Measurements from ENCODE around the gene ITGAX. TPM values are rescaled to one million over a fixed set of nuclear protein-coding genes. Genes with fewer than 3 reads are reported as not detected.
"Not testable (repeated sequence)": the region's sequence is repeated elsewhere in the genome, so short reads cannot be mapped to it uniquely, and the experiment has no call there.

The ITGAX gene
- total RNA-seq, 2 experiments from 2014 or later: 22.7 to 25.0 TPM

DNA sequence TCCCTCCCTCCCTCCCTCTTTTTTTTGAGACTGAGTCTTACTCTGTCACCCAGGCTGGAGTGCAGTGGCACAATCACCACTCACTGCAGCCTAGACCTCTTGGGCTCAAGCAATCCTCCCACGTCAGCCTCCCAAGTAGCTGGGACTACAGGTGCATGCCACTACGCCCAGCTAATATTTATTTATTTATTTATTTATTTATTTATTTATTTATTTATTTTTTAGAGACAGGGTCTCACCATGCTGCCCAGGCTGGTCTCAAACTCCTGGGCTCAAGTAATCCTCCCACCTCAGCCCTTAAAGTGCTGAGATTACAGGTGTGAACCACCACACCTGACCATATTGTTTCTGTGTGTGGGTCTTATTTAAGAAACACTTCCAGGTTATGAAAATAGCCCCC lies 62.1 kb downstream of the ITGAX start:
- H3K27me3 Mint-ChIP-seq (ENCODE audit: low read depth); CTCF ChIA-PET; ATAC-seq; H3K27ac Mint-ChIP-seq; H3K4me3 Mint-ChIP-seq; H3K9me3 Mint-ChIP-seq (ENCODE audit: insufficient read depth); POLR2A ChIA-PET; DNase-seq: not testable (repeated sequence)
- H3K36me3 Mint-ChIP-seq (ENCODE audit: low read depth): peaks cover 17% of the 10 kb centered on the region
- peaks cover 81% of the 10 kb centered on the region for H3K4me1 Mint-ChIP-seq (ENCODE audit: low read depth)

- H3K4me1 Mint-ChIP-seq (ENCODE audit: low read depth): peaks cover 86% of the 10 kb centered on the region
- H3K4me3 Mint-ChIP-seq: no peak overlapping the region
- ChIA-PET CTCF (interaction anchor here (0.9 kb wide), 1 partner anchor 35 kb away, joined by 4 read pairs; no protein-coding TSS in a partner anchor), POLR2A (interaction anchor here (0.6 kb wide), 1 partner anchor 40 kb away, joined by 3 read pairs; no protein-coding TSS in a partner anchor)
- ATAC-seq: no peak
- no peaks in the 10 kb centered on the region for H3K27me3 Mint-ChIP-seq (ENCODE audit: low read depth)
- H3K27ac Mint-ChIP-seq: peak overlapping the region; percentile 14
- peaks cover 3% of the 10 kb centered on the region for H3K9me3 Mint-ChIP-seq (ENCODE audit: insufficient read depth)
- H3K36me3 Mint-ChIP-seq (ENCODE audit: low read depth): peaks cover 17% of the 10 kb centered on the region
- no peak for DNase-seq
These were observed 62.9 kb downstream of the ITGAX start for GRCh38 chr16:31417916-31418315.

- peak; percentile 57 for ATAC-seq
- H3K4me3 Mint-ChIP-seq: peak overlapping the region; percentile 40
- POLR2A ChIA-PET: interaction anchor here (0.7 kb wide), 1 partner anchor 9 kb away, joined by 3 read pairs; the partner anchor contains the start of gene COX6A2
- CTCF ChIA-PET: interaction anchor here (0.6 to 1.5 kb wide), 6 partner anchors 36 to 276 kb away, joined by 3 to 6 read pairs (median 4); no protein-coding TSS in a partner anchor
- peak overlapping the region; percentile 81 for H3K27ac Mint-ChIP-seq
- peaks cover 87% of the 10 kb centered on the region for H3K4me1 Mint-ChIP-seq (ENCODE audit: low read depth)
- H3K27me3 Mint-ChIP-seq (ENCODE audit: low read depth): peaks cover 2% of the 10 kb centered on the region
- H3K36me3 Mint-ChIP-seq (ENCODE audit: low read depth): peaks cover 19% of the 10 kb centered on the region
- peak; percentile 65 for DNase-seq
- peaks cover 3% of the 10 kb centered on the region for H3K9me3 Mint-ChIP-seq (ENCODE audit: insufficient read depth)
These were observed 65.1 kb downstream of the ITGAX start for GRCh38 chr16:31420037-31420436.

- POLR2A ChIA-PET: interaction anchor here (0.6 to 2.8 kb wide), 6 partner anchors 9 to 241 kb away, joined by 3 to 10 read pairs (median 4); partner anchors contain the start of genes ARMC5, FUS and ZNF843
- Mint-ChIP-seq H3K27ac (peak overlapping the region; percentile 94), H3K4me1 (ENCODE audit: low read depth) (peaks cover 77% of the 10 kb centered on the region), H3K4me3 (peak overlapping the region; percentile 60), H3K9me3 (ENCODE audit: insufficient read depth) (peaks cover 3% of the 10 kb centered on the region), H3K27me3 (ENCODE audit: low read depth) (peaks cover 10% of the 10 kb centered on the region), H3K36me3 (ENCODE audit: low read depth) (peaks cover 15% of the 10 kb centered on the region)
- DNase-seq (peak; percentile 89), ATAC-seq (peak; percentile 87)
- CTCF ChIA-PET: interaction anchor here (1.1 to 2.7 kb wide), 6 partner anchors 9 to 39 kb away, joined by 3 to 11 read pairs (median 6); partner anchors contain the start of gene ZNF843
These were observed 66.6 kb downstream of the ITGAX start for GRCh38 chr16:31421587-31421986.

- H3K4me1 Mint-ChIP-seq (ENCODE audit: low read depth): peaks cover 68% of the 10 kb centered on the region
- H3K4me3 Mint-ChIP-seq: peak overlapping the region; percentile 2
- H3K36me3 Mint-ChIP-seq (ENCODE audit: low read depth): peaks cover 9% of the 10 kb centered on the region
- peak overlapping the region; percentile 72 for H3K27ac Mint-ChIP-seq
- CTCF ChIA-PET: interaction anchor here (0.8 to 2.7 kb wide), 7 partner anchors 11 to 41 kb away, joined by 3 to 11 read pairs (median 5); partner anchors contain the start of genes ARMC5 and ZNF843
- DNase-seq (peak; percentile 45), ATAC-seq (no peak)
- no peaks in the 10 kb centered on the region for H3K9me3 Mint-ChIP-seq (ENCODE audit: insufficient read depth)
- POLR2A ChIA-PET: interaction anchor here (0.7 to 2.8 kb wide), 3 partner anchors 8 to 236 kb away, joined by 3 to 10 read pairs (median 3); partner anchors contain the start of gene ARMC5
- peaks cover 10% of the 10 kb centered on the region for H3K27me3 Mint-ChIP-seq (ENCODE audit: low read depth)
These were observed 68.3 kb downstream of the ITGAX start for GRCh38 chr16:31423241-31423640.

DNA sequence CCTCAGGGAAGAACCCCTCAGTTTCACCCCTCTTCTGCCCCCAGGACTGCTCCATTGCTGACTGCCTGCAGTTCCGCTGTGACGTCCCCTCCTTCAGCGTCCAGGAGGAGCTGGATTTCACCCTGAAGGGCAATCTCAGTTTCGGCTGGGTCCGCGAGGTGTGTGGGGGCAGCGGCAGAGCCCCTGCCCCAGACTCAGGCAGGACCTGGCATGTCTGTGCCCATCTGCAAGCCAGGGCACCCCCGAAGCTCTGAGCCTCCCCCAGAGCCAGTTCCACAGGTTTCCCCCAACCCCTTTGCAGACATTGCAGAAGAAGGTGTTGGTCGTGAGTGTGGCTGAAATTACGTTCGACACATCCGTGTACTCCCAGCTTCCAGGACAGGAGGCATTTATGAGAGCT lies 68.8 kb downstream of the ITGAX start:
- Mint-ChIP-seq H3K36me3 (ENCODE audit: low read depth) (peaks cover 6% of the 10 kb centered on the region), H3K27me3 (ENCODE audit: low read depth) (peaks cover 10% of the 10 kb centered on the region), H3K27ac (peak overlapping the region; percentile 72), H3K9me3 (ENCODE audit: insufficient read depth) (no peaks in the 10 kb centered on the region), H3K4me1 (ENCODE audit: low read depth) (peaks cover 69% of the 10 kb centered on the region), H3K4me3 (no peak overlapping the region)
- ChIA-PET CTCF (no interaction called here), POLR2A (interaction anchor here (1.3 kb wide), 1 partner anchor 9 kb away, joined by 3 read pairs; no protein-coding TSS in a partner anchor)
- ATAC-seq (no peak), DNase-seq (no peak)

- DNase-seq (peak; percentile 62), ATAC-seq (peak; percentile 35)
- no peak overlapping the region for H3K27ac Mint-ChIP-seq
- no peaks in the 10 kb centered on the region for H3K9me3 Mint-ChIP-seq (ENCODE audit: insufficient read depth)
- ChIA-PET CTCF (interaction anchor here (1.1 to 3.1 kb wide), 2 partner anchors 28 to 45 kb away, joined by 4 to 11 read pairs; no protein-coding TSS in a partner anchor), POLR2A (no interaction called here)
- H3K36me3 Mint-ChIP-seq (ENCODE audit: low read depth): peaks cover 3% of the 10 kb centered on the region
- H3K4me3 Mint-ChIP-seq: no peak overlapping the region
- H3K4me1 Mint-ChIP-seq (ENCODE audit: low read depth): peaks cover 59% of the 10 kb centered on the region
- H3K27me3 Mint-ChIP-seq (ENCODE audit: low read depth): peaks cover 10% of the 10 kb centered on the region
These were observed 72.7 kb downstream of the ITGAX start for GRCh38 chr16:31427441-31428278.

GRCh38 chr16:31428279-31428597 lies 73.3 kb downstream of the ITGAX start, which contains the start of gene COX6A2:
TSS of gene COX6A2 (minus strand) at chr16:31428360. CDS start at chr16:31428325, 35 bp downstream.
- ATAC-seq (no peak), DNase-seq (no peak)
- H3K27ac Mint-ChIP-seq: no peak within 1 kb of the TSS
- CTCF ChIA-PET: interaction anchor here (1.2 to 3.1 kb wide), 2 partner anchors 28 to 46 kb away, joined by 6 to 11 read pairs; no protein-coding TSS in a partner anchor
- H3K36me3 Mint-ChIP-seq (ENCODE audit: low read depth): peaks cover 3% of the 10 kb centered on the region
- POLR2A ChIA-PET: interaction anchor here (1.2 kb wide), 1 partner anchor 9 kb away, joined by 3 read pairs; no protein-coding TSS in a partner anchor
- peaks cover 53% of the 10 kb centered on the region for H3K4me1 Mint-ChIP-seq (ENCODE audit: low read depth)
- H3K27me3 Mint-ChIP-seq (ENCODE audit: low read depth): peaks cover 10% of the 10 kb centered on the region
- H3K4me3 Mint-ChIP-seq: no peak within 1 kb of the TSS
- no peaks in the 10 kb centered on the region for H3K9me3 Mint-ChIP-seq (ENCODE audit: insufficient read depth)

DNA sequence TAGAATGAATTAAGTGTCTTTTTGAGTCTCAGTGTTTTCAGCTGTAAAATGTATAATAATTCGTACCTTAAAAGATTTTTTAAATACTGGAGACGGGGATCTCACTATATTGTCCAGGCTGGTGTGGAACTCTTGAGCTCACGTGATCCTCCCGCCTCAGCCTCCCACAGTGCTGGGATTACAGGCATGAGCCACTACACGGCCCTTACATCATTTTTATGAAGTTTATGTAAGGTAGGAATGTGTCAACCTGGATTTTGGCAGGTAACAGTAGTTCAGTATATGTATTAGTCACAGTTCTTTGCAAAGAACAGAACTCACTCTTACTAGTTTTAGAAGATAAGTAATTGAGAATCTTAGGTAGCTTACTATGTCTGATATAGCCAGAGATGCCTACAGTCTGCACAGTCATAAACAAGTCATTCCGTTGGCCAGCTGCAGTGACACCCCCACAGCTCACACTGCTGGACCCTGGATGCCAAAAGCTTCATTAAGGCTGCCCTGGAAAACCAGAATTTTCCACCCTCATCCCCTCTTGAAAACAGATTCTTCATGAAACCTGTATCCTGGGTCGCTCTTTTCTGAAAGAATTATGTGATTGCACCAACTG lies 73.8 kb downstream of the ITGAX start:
- ATAC-seq: no peak
- no peaks in the 10 kb centered on the region for H3K9me3 Mint-ChIP-seq (ENCODE audit: insufficient read depth)
- ChIA-PET POLR2A (interaction anchor here (1.2 kb wide), 1 partner anchor 9 kb away, joined by 3 read pairs; no protein-coding TSS in a partner anchor), CTCF (interaction anchor here (1.2 to 3.1 kb wide), 3 partner anchors 27 to 228 kb away, joined by 3 to 11 read pairs (median 6); no protein-coding TSS in a partner anchor)
- H3K36me3 Mint-ChIP-seq (ENCODE audit: low read depth): peaks cover 3% of the 10 kb centered on the region
- H3K27me3 Mint-ChIP-seq (ENCODE audit: low read depth): peaks cover 10% of the 10 kb centered on the region
- no peak overlapping the region for H3K4me3 Mint-ChIP-seq
- DNase-seq: no peak
- H3K4me1 Mint-ChIP-seq (ENCODE audit: low read depth): peaks cover 48% of the 10 kb centered on the region
- H3K27ac Mint-ChIP-seq: no peak overlapping the region

DNA sequence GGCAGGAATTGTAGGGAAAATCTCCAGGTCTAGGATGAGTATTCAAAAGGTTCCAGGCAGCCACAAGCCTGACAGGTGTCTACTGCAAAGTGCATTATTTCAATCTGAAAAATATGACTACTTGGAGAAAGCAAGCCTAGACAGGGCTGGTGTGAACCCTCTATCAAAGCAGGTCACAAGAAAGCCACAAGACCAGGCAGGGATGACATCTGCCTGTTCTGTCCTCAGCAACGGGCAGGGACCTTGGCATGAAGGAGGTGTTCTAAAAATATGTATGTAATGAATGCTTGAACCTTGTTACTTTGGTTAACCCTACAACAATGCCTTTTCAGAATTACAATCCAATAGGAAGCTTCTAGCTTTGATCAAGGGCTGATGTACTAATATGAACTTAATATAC lies 74.3 kb downstream of the ITGAX start:
- no peak overlapping the region for H3K4me3 Mint-ChIP-seq
- ATAC-seq (no peak), DNase-seq (no peak)
- ChIA-PET CTCF (interaction anchor here (1.0 to 3.1 kb wide), 4 partner anchors 12 to 229 kb away, joined by 3 to 11 read pairs (median 5); no protein-coding TSS in a partner anchor), POLR2A (interaction anchor here (1.2 kb wide), 1 partner anchor 10 kb away, joined by 3 read pairs; no protein-coding TSS in a partner anchor)
- H3K27ac Mint-ChIP-seq: no peak overlapping the region
- H3K27me3 Mint-ChIP-seq (ENCODE audit: low read depth): peaks cover 10% of the 10 kb centered on the region
- H3K9me3 Mint-ChIP-seq (ENCODE audit: insufficient read depth): no peaks in the 10 kb centered on the region
- H3K36me3 Mint-ChIP-seq (ENCODE audit: low read depth): peaks cover 3% of the 10 kb centered on the region
- peaks cover 42% of the 10 kb centered on the region for H3K4me1 Mint-ChIP-seq (ENCODE audit: low read depth)

GRCh38 chr16:31429796-31430195 lies 74.8 kb downstream of the ITGAX start:
- ChIA-PET POLR2A (interaction anchor here (2.0 kb wide), 1 partner anchor 249 kb away, joined by 5 read pairs; the partner anchor contains the start of gene FUS), CTCF (interaction anchor here (1.0 to 4.3 kb wide), 4 partner anchors 11 to 229 kb away, joined by 3 to 25 read pairs (median 8); partner anchors contain the start of gene ZNF843)
- H3K9me3 Mint-ChIP-seq (ENCODE audit: insufficient read depth): no peaks in the 10 kb centered on the region
- H3K4me1 Mint-ChIP-seq (ENCODE audit: low read depth): peaks cover 39% of the 10 kb centered on the region
- peaks cover under 1% of the 10 kb centered on the region for H3K36me3 Mint-ChIP-seq (ENCODE audit: low read depth)
- no peak overlapping the region for H3K4me3 Mint-ChIP-seq
- ATAC-seq (no peak), DNase-seq (no peak)
- peaks cover 8% of the 10 kb centered on the region for H3K27me3 Mint-ChIP-seq (ENCODE audit: low read depth)
- no peak overlapping the region for H3K27ac Mint-ChIP-seq

All from activated CD8-positive, alpha-beta T cell treated with anti-CD3 and anti-CD28 coated beads, Interleukin-2, amount 10 ng/mL, durations not matched to agents 7 days and 5 days (primary cell).